Fibroblast of skin of scalp (primary cell): ENCODE results near the gene DYNLT2B. TPM values are rescaled to one million over a fixed set of nuclear protein-coding genes. Genes with fewer than 3 reads are reported as not detected.
"Not testable (repeated sequence)": the region's sequence is repeated elsewhere in the genome, so short reads cannot be mapped to it uniquely, and the experiment has no call there.

Source experiments
- DNase-seq: peaks from one replicate; pipeline ENCODE4 v3.0.0-alpha.2; 2013
- polyA plus RNA-seq, 2 experiments: library from polyadenylated mRNA; unstranded; fragments of 120-200 nt; gene quantifications; one replicate each; pipeline ENCODE4 v1.2.1, GENCODE V29; 2013; ENCODE audit not compliant: insufficient read length in 2 of 2

DYNLT2B gene
- 17.7 TPM for polyA plus RNA-seq (2013, experiment 1 of 2; ENCODE audit: insufficient read length)
- 15.3 TPM for polyA plus RNA-seq (2013, experiment 2 of 2; ENCODE audit: insufficient read length)

GRCh38 chr3:196317687-196318467 lies at the start of gene DYNLT2B:
Gene DYNLT2B, minus strand, starts transcription at chr3:196318240. Its CDS starts 88 bp downstream, at chr3:196318152.
- peak; percentile 88 for DNase-seq

- no peak for DNase-seq
Measured at GRCh38 chr3:196365736-196366135, 47.7 kb upstream of the DYNLT2B start.

GRCh38 chr3:196360586-196360985 lies 42.5 kb upstream of the DYNLT2B start:
- DNase-seq: no peak

DNA sequence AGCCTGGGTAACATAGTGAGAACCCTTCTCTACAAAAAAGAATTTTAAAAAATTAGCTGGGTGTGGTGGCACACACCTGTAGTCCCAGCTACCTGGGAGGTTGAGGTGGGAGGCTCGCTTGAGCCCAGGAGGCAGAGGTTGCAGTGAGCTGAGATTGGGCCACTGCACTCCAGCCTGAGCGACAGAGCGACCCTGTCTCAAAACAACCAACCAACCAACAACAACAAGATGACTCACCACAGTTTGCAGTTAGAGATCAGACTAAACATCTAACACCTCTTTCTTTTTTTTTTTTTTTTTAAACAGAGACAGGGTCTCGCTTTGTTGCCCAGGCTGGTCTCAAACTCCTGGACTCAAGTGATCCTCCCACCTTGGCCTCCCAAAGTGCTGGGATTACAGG lies 40.5 kb upstream of the DYNLT2B start:
- not testable (repeated sequence) for DNase-seq

- no peak for DNase-seq
Measured at GRCh38 chr3:196357905-196358304, 39.9 kb upstream of the DYNLT2B start.

GRCh38 chr3:196356556-196356955 lies 38.5 kb upstream of the DYNLT2B start:
- no peak for DNase-seq

GRCh38 chr3:196355668-196356067 lies 37.6 kb upstream of the DYNLT2B start:
- no peak for DNase-seq

- DNase-seq: no peak
Measured at GRCh38 chr3:196354132-196354531, 36.1 kb upstream of the DYNLT2B start.

DNA sequence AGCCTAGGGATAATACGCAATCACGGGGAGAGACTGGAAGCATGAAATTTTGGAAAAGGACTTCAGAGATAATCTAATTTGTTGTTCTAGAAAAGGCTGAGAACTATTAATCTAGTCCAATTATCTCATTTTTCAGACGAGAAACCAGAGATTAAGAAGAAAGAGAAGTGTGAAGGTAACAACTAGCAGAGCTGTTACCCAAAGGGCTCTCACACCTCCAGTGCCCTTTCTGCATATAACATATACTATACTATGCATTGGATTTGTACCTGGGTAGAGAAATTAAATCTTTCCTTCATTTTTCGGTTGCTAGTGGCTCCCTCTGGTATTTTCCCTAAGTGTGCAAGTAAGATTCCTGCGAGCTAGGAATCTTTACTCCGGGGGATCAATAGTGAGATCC lies 33.5 kb upstream of the DYNLT2B start:
- no peak for DNase-seq

GRCh38 chr3:196350067-196350466 lies 32.0 kb upstream of the DYNLT2B start:
- DNase-seq: no peak

DNA sequence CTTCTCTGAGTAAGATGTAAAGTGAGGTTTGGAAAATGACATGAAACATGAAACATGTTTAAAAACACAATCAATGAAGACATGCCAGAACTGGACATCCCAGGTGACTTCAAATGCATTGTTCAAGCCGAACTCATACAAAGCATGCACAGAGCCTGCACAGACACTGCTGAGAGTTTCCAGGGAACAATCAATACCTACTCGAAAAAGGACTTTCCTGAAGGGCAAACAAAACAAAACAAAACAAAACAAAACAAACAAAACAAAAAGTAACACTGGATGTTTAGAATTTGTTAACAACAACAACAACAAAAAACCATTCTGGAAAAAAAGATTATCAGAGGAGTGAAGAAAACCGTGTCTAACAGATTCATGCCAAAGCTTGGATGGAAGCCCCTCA lies 30.7 kb upstream of the DYNLT2B start:
- no peak for DNase-seq

- no peak for DNase-seq
Measured at GRCh38 chr3:196344663-196345062, 26.6 kb upstream of the DYNLT2B start.

GRCh38 chr3:196343917-196344316 lies 25.9 kb upstream of the DYNLT2B start:
- DNase-seq: not testable (repeated sequence)

- DNase-seq: peak; percentile 50
Measured at GRCh38 chr3:196341137-196341536, 23.1 kb upstream of the DYNLT2B start.

DNA sequence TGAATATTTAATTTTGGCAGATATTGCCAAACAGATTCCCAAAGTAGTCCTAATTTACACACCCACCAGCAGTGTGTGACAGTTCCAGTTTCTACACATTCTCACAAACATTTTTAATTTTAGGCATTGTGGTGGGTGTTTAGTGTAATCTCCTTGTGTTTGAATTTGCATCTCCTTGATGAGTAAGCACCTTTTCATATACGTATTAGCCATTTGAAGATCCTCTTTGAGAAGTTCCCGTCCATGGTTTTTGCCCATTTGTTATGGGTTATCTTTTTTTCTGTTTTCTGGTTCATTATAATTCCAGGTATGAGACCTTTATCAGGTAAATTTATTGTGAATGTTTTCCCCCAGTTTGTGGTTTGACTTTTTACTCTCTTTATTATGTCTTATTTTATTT lies 22.4 kb upstream of the DYNLT2B start:
- DNase-seq: no peak

- DNase-seq: peak; percentile 52
Measured at GRCh38 chr3:196339493-196340254, 21.6 kb upstream of the DYNLT2B start.

- no peak for DNase-seq
Measured at GRCh38 chr3:196339044-196339443, 21.0 kb upstream of the DYNLT2B start.

GRCh38 chr3:196336319-196337145 lies 18.5 kb upstream of the DYNLT2B start:
- DNase-seq: peak; percentile 31

DNA sequence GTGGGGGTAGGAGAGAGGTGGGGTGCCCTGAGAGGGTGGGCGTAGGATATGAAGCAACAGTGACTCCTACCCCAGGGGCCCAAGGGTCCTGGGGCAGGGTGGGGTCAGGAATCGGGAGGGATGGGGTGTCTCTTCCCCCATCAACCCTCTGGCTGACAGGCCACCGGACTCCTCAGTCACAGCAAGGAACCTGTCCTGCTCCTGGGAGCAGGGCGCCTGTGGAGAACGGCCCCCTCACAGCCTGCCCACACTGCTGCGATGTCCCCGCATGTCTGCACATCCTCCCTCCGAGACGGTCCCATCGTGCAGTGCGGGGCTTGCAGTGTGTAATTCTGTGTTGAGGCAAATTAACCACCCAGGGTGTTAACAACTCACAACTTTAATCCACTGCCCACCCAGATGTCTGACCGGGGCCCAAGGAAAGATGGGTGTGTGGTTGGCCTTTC lies 17.5 kb upstream of the DYNLT2B start:
- no peak for DNase-seq

- DNase-seq: no peak
Measured at GRCh38 chr3:196334982-196335381, 16.9 kb upstream of the DYNLT2B start.

DNA sequence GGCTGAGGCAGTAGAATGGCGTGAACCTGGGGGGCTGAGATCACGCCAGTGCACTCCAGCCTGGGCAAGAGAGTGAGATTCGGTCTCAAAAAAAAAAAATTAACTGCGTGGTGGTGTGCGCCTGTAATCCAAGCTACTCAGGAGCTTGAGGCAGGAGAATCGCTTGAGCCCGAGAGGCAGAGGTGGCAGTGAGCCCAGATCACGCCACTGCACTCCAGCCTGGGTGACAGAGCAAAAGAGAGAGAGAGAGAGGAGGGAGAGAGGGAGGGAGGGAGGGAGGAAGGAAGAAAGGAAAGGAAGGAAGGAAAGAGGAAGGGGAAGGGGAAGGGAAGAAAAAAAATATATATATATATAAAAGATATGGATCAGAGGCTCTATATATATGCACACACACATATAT lies 14.1 kb upstream of the DYNLT2B start:
- no peak for DNase-seq

GRCh38 chr3:196327405-196327804 lies 9.4 kb upstream of the DYNLT2B start:
- DNase-seq: no peak

GRCh38 chr3:196326936-196327335 lies 8.9 kb upstream of the DYNLT2B start:
- no peak for DNase-seq
